ENCODE results near the gene PBX1.

Gene PBX1

DNA sequence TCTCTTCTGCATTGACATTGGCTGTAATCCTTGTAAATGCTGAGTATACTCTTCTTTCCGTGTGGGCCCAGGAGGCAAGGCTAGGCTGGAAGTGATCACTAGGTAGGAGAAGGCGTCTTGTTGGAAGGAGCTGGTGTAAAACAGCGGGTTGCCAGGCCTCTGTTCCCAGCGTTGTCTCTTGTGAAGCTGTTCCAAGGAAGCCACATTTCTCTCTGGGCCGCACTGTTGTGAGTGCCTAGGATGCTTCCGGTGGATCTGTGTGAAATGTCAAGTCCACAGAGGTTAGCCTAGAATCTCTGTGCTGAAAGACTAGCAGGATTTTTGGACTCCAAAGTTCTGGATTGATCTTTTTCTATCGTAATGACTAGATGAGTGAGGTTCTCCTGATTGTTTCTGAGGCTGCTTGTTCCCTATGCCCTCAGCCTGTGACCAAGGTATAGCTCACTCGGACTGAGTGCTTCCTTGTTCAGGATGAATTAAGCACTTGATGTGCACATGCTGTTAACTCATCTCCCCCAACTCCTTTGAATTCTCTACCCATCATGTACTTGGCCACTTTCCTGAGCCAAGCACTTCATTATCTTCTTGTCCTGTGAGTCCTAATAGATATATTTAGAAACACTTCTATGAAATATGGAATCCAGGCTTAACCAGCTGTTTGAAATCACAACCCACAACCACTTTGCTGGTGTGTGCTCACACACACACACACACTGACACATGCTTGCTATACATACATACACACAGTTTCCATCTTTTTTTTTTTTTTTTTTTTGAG lies 63.3 kb downstream of the PBX1 start:
- DNase-seq = no peak

DNA sequence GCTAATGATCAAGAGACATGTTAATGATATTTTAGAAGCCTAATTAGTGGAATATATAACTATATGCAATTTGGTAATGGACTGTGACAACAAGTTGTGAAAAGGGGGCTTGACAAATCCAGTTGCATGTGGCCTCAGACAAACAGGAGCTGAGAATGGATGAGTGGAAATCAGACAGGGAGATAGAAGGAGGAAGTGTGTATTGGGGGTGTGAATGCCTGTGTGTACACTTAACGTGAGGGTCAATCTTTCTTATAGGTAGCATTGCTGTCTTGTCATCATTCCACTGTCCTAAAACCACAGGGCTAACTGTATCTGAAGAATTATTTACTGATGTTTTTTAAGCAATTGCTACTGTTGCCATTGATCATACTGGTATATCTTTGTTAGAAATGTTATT lies 64.8 kb downstream of the PBX1 start:
- DNase-seq = no peak

DNA sequence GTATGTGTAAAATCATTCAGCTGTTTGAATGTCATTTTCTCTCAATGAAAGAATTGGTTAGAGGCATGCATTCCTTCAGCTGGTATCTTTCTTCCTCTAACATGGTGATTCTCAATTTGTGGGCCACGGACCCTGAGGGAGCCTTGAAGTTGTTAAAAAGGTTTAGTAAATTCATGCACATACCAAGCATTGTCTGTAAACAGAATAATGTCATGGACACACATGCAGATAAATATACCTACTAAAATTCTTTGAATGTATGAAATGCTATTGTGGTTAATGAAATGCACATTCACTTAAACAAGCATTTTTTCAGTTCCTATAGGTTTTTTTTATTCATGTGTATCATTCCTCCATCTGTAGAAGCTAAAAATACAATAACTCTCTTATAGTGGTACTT lies 65.4 kb downstream of the PBX1 start:
- no peak for DNase-seq

DNA sequence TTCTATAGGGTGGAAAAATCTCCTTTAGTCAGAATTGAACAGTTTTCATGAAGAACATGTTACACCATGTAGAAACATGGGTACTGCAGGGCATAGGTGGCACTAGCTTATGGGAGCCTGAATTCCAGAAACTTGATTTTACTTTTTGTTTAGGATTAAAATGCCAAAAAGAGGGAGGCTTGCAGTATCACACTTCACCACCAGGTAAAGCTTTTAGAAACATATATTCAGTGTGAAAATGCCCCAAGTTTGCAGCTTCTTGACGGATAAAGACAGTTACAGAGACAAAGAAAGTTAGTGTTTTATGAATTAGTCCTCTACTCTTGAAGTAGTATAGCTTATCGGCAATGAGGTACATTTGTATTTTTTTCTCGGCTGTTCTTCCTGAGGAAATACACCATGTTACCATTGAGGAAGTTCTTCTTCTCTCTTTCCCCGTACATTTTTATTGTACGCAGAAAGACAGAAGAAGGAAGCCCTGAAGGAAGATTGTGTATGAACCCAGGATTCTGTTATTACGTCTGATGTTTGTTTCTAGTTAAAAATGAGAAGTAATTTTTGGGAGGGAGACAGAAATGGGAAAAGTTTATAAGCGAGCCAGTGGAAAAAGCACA lies 66.1 kb downstream of the PBX1 start:
- no peak for DNase-seq

DNA sequence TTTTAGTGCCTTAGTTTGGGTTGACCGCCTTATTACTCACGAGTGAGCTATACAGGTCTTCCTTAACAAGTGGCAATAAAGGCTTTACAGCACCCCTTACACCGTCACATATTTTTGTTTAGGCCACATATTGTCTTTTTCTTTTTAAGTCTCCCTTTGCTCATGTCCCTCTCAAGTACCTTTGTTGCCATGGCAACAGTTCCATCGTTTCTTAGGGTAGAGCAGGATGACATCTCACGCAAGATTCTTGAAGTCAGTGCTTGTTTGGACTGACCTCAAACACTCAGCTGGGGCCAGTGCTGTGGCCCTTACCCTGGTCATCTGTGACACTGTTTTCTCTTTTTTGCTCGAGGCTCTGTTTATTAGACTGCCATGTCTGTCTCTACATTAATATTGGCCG lies 69.8 kb downstream of the PBX1 start:
- DNase-seq = no peak

DNA sequence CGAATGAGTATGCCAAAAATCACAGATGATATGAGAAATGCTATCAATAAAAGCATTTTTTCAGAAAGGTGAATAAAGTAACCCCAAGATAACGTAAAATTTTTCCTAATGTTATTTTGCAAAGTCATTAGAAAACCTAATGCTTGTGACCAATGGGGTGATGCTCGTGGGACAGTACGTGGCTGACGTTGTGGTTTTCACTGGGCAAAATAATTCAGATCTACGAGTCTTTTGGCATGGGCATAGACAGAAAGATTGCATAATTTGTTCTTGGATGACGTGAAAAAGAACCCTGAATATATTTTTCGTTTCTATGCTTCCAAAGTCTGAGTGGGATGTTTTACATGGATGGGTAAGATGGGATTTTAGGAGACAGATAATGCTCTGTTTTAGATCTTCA lies 71.0 kb downstream of the PBX1 start:
- no peak for DNase-seq

DNA sequence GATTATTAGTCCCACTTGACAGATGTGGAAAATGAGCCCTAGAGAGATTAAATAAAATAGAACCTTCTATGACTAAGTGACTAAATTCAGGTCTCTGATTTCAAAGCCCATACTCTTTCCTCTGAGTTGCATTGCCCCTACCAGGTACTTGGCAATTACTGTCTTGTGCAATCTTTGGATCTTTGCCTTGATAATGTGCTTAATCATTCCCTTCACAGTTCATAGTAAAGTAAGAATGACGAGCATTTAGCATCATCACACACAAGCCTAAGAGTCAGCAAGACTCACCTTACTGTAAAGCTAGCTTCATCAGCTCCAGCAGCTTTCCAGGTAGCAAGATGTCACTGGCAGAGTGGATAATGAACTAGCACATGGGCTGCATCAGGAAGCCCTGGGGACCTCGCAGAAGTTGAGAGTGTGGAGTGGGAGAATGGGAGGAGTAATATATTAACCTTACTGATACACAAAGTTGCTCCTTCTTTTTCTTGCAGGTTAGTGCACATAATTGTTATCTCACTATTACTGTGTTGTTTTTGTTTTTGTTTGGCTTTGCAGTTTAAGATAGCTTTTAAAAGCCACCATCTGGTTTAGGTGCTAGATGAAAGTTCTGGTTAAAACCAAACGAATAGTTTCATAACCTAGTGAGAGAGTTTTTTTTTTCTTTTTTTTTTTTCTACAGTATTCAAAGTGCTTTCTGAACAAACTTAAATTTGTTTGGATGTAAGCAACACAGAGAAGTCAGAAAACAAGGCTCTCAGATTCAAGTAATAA lies 71.8 kb downstream of the PBX1 start:
- no peak for DNase-seq

DNA sequence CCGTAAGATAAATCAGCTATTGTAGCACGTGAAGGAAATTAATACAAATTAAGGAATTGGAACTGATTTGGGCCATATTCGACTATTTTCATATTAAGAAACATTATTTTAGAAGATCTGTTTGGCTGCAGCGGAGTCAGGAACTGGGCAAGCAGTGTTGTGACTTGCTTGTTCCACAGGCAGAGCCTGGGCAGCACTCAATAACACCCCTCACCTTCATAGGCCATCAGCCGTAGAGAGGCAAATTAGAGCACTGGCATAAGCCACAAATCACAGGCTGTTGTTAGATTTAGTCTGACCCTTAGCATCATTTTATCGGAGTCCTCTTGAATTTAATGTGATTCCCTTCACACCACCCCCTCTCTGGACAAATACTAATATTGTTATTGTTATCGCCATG lies 72.8 kb downstream of the PBX1 start:
- DNase-seq = no peak

DNA sequence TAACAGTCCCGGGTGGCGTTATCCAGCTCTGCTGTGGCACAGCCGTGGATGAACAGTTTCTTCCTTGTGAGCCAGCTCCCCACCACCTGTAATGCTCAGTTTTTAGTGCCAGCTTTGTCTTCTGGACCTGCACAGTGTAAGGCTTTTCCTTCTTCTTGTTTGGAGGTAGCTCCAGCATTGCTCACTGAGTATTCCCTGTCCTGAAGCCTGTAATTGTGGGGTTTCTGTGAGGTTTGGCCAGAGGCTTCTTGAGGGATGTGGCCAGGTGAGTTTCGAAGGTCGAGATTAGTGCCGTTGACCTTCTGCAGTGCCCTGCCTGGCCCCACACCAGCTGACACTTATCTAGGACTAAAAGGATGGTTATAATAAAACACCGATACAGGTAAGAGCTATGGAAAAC lies 75.0 kb downstream of the PBX1 start:
- no peak for DNase-seq

DNA sequence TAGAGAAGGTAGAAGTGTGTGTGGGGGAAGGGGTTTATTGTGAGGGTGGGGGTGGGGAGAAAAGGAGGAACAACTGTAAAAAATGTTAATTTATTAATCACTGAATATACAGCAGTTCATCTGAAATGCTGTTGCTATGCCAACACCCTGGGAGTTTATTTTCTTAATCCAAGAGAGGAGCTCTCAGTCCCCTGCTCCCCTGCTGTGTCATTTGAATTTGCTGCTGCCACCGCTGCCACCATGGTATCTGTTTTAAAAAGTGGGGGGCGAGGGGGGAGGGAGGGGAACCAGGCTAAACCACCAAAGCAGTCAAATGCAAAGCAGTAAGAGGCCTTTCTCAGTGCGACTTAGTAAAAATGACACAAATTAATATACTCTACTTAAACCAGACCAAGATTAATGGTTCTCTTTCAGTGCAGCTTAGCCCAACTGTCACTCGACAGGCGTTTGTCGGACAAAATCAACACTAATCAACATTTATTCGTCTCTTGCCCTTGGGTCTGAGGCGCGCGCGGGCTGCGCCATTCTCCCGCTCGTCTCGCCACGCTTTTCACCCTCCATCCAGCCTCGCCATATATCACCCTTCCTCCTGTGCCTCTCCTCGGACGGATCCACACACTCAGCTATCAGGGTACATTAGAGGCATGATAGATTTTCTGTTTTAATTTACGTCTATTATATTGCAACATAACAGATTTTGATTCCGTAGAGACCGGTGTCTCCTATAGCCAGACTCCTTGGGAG lies 76.2 kb downstream of the PBX1 start:
- DNase-seq = no peak

DNA sequence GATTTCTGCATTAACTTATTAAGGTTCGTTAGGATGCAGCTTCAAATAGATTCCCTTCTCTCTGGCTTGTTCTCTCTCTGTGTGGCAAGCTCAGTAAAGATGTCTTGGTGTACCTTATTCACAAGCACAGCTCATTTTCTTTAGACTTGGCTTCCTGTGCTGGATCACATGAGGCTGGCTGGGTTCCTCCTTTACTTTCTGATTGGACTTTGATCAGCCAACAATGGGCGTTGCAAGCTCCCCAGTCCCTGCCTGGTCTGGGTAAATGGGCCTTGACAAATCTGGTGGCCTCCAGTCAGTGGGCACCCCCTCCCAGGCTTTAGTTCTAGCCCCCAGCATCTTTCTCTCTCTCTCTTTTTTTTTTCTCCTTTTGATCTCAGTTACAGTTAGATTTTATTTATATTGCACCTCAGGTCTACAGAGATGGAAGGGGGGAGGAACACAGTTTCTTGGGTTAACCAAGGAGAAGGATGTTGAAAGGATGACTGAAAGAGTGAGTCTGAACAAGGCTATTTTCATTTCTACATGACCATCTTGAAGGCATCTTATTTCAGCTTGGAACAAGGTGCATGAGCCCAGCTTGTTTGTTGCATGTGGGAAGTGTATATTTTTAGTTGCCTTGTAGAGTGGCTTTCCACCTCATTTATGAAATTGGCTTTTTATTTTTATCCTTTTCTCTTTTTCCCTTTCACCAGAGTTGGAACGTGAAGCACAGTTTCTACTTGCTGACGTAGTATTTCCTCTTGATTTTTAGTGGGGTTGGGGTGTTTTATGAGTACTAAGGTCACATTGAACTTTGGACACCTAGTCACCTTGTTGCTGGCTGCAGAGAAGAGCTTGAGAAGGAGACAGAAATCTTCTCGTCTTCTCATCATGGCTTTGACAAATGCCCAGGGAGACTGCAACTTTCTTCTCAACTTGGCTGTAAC lies 77.1 kb downstream of the PBX1 start:
- no peak for DNase-seq

DNA sequence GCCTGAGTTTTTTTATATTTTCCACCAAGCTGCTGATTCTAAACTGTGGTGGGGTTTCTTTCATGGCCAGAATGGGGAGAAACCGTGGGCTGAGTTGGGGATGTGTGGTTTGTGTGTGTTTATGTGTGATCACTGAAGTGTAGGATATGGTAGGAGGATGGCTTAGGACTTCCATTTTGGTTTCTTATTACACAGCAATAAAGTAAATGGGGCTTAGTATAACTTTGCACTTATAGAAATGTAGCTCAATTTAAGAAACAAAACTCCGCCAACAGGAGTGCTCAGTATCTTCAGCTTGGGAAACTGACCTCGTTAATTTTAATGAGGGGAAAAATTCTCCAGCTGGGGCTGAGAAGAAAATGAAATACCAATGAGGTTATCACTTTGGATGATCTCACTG lies 77.8 kb downstream of the PBX1 start:
- DNase-seq = no peak

DNA sequence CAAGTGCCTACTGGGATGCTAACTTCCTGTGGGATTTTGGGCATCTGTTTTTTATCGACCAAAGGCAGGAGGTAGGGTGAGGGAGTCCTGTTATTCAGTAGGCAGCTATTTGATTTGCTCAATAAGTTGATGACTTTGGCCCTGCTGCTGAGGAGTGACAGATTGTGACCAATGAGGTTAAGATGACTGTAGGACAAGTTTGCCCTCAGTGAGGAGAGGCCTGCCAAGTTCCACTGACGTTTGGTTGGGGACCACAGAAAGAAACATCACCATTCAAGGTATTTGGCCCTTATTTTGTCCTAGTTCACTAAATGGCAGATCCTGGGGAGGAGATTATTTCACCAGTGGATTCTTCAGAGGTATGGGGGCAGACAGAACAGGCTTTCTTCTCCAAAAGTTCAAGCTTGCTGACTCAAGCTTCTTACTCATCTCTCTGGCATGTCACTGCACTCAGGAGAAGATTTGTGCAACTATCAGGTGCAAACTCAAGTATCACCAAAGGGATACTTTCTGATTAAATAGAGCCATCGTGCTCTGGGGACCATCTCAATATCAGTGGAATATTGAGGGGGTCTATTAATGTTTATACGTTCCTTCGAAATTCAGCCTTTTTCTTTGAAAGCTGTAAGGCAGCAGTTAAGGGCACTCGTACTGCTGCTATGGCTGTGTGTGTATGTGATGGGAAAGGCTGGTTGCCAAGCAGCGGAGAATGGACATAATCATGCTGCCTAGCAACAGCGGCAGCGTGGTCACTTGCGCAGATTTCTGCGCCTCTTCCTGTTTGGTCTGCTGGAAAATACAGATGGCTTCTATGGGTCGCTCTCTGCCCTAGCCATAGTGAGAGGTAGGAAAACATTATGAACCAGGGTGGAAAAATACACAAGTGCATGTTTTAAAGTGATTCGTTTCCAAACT lies 78.7 kb downstream of the PBX1 start:
- no peak for DNase-seq

DNA sequence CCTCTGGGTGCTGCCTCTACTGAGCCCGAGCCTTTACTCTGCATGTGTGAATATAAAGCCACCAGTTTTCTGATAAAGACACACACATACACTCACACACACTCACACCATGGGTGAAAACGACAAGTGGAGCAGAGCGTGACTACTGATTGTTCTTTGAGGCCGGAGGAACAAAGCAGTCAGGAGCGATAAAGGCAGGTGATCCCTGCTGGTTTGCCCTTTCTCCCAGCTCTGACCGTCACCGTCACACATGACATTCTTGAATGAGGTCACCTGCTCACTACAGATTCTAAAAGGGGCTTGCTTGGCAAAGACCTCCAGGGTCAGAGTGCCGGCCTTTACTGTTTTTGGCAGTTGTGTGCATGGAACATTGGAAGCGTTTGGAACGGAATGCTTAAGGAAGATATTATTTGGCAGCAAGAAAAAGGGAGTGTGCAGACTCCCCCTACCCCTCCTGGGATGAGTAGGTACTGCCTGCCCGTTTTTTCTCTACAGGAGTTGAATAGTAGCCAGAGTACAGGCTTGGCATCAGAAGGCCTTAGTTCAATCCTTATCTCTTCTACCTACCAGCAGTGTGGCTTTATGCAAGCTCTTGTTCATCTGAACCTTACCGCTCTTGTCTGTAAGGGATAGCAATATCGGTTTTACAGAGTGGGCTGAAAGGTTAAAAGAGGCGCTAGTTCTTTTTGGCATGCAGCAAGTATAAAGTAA lies 79.7 kb downstream of the PBX1 start:
- DNase-seq = no peak

DNA sequence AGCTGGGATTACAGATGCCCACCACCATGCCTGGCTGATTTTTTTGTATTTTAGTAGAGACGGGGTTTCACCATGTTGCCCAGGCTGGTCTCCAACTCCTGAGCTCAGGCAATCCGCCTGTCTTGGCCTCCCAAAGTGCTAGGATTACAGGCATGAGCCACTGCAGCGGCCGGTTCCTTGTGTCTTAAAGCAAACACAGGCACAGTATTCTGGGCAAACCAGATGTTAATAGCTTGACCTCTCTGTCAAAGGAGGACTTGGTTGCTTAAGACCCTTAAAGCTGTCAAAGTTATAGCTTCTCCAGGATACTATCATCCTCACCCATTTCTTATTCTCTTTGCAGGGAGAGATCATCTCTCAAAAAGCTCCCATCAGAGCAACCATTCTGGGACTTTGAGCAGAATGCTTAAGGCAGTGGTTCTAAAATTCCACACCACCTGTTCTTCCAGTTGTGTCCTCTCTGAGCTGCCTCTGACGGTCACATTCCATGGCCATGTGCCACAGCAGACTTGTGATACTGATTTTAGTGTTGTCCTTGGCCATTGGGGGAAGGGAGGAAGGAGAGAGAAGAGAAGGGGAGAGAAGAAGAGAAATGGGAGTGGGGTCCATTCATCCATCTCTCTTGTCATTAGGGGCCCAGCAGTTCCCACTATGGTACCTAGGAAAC lies 81.8 kb downstream of the PBX1 start:
- DNase-seq = no peak

DNA sequence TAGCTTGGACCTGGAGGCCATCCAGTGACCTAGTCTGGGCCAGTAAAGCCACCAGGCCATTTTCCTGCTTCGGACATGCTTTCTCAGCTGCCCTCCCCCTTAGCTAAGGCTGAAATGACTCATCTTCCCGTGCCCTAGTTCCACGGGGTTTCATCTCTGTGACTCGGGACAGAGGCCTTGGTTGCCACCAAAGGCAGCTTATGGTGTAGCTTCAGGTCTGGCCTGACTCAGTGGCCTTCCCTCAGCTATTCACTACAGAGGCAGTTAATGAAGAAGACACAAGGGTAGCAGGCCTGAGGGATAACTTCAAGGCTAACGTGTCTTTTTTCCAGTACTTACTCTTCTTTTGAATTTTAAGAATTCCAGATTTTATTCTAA lies 82.4 kb downstream of the PBX1 start:
- no peak for DNase-seq

DNA sequence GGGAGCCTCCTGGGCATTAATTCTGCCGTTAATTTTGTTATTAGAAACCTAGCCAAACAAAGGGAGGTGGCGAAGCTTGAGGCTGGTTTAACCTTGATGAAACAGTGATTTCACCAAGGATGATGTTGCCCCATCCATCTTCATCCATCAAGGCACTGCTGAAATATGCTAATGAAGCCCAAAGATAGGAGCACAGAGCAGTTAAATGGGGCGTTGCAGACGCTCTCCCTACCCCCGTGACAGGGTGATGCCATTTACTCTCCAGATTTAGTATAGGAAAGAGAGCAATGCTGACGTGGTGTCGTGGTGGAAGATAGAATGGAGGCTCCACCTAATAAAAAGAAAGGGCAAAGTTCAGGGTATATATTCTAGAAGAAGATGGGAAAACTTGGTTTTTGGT lies 84.0 kb downstream of the PBX1 start:
- DNase-seq = no peak

DNA sequence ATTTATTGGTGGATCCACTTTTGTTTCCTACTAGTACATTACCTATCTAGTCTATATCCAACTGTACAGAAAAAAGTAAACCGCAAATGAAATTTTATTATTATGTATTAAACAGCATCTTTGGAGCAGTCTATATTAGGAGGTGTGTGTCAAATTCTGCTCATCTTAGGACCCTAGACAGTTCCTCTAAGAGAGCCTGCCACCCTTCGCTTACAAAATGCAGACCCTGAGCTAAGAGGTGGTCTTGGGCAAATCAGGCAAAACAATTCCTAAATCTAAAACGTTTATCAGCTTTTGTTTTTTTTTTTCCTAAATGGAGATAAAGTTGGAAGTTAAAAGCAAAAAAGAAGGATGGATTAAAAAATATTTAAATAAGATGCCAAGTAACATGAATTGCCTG lies 85.3 kb downstream of the PBX1 start:
- no peak for DNase-seq

DNA sequence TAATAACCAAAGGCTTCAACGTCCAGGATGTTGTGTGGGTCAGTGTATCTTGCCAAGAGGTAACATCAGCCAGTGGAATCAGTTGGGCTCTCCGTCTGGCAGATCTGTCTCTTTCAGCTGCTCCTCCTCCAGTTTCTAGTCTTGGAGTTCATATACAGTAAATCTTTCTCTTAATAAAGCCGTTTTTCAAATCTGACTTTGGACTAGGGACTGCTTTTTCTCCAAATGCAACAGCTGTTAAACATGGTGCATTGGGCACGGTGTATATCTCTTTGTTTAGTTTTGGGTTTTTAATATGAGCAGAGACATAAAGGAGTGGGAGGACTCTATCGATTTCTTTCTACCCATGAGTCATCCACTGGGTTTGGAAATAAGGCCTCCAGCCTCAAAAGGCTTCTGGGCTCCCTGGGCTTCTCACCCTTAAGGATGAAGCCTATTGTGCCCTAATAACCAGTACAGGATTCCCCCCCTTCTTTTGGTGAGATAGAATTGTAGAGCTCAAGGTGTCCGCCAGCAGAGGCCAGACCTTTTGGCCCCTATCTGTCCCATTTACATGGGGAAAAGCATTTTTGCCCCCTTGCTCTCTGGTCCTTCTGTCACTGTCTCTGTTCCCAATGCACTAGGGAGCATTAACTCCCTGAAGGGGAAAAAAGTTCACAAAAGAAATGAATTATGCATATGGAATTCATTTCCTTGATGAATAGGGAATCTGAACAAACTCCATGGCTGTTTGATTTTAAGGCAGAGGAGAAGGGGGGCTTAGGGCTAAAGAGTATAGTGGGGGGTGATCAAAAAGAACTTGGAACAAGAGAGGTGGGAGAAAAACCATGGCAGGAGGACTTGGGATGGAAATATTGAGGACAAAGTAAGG lies 86.0 kb downstream of the PBX1 start:
- no peak for DNase-seq
